ENCODE results near the gene ZNF638. TPM values are rescaled to one million over a fixed set of nuclear protein-coding genes. Genes with fewer than 3 reads are reported as not detected.
"Not testable (repeated sequence)": the region's sequence is repeated elsewhere in the genome, so short reads cannot be mapped to it uniquely, and the experiment has no call there.

Gene ZNF638
- total RNA-seq, 1 donor from 2014 or later: 91.7 TPM

DNA sequence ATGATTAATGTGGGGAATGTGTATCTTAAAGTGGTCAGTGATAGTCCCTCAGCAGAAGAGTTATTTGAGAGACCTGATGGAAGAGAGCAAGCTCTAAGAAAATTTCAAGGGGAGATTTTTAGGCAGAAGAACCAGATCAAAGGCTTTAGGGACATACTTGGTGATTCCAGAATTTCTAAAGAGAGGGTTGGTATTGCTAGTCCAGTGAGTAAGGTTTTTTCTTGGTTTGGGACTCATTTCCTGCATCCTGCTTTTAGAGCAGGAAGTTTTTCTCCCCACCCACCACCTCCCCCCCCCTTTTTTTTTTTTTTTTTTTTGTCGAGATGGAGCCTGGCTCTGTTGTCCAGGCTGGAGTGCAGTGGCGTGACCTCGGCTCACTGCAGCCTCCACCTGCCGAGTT, 79.1 kb downstream of the ZNF638 start:
- Histone ChIP-seq H2AFZ (ENCODE audit: low read depth, low read length) (no peak overlapping the region), H3K27ac (ENCODE audit: low read depth, low read length) (no peak overlapping the region), H3K9ac (ENCODE audit: low read length) (no peak overlapping the region), H3K36me3 (ENCODE audit: insufficient read depth, low read length) (peaks cover 34% of the 10 kb centered on the region), H3K9me3 (ENCODE audit: insufficient read depth, low read depth, low read length) (no peaks in the 10 kb centered on the region), H4K20me1 (ENCODE audit: insufficient read depth, low read length) (no peaks in the 10 kb centered on the region), H3K79me2 (ENCODE audit: insufficient read depth, low read length) (no peaks in the 10 kb centered on the region), H3K27me3 (ENCODE audit: insufficient read depth, low read length) (no peaks in the 10 kb centered on the region), H3K4me3 (ENCODE audit: insufficient read depth, low read depth, low read length) (no peak overlapping the region), H3K4me1 (ENCODE audit: insufficient read depth, low read length) (no peaks in the 10 kb centered on the region), H3K4me2 (ENCODE audit: low read length) (no peak overlapping the region)
- H3K4me1 Mint-ChIP-seq (ENCODE audit: low read depth, unreplicated experiment): peaks cover 3% of the 10 kb centered on the region
- no peak overlapping the region for H3K4me3 Mint-ChIP-seq (ENCODE audit: unreplicated experiment)
- TF ChIP-seq, protein P1, sequence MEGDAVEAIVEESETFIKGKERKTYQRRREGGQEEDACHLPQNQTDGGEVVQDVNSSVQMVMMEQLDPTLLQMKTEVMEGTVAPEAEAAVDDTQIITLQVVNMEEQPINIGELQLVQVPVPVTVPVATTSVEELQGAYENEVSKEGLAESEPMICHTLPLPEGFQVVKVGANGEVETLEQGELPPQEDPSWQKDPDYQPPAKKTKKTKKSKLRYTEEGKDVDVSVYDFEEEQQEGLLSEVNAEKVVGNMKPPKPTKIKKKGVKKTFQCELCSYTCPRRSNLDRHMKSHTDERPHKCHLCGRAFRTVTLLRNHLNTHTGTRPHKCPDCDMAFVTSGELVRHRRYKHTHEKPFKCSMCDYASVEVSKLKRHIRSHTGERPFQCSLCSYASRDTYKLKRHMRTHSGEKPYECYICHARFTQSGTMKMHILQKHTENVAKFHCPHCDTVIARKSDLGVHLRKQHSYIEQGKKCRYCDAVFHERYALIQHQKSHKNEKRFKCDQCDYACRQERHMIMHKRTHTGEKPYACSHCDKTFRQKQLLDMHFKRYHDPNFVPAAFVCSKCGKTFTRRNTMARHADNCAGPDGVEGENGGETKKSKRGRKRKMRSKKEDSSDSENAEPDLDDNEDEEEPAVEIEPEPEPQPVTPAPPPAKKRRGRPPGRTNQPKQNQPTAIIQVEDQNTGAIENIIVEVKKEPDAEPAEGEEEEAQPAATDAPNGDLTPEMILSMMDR (IDR thresholded peaks at IDR 0.05; ENCODE audit: insufficient read depth, low read depth, low read length): no peak
- TF ChIP-seq EZH2 (IDR thresholded peaks at IDR 0.05; ENCODE audit: insufficient read depth, low read length): no peak
- DNase-seq (ENCODE audit: low read depth) (no peak), FAIRE-seq (no peak)
- no peaks in the 10 kb centered on the region for H3K27me3 Mint-ChIP-seq (ENCODE audit: low read depth, unreplicated experiment)
- H3K36me3 Mint-ChIP-seq (ENCODE audit: low read depth, unreplicated experiment): peaks cover 7% of the 10 kb centered on the region
- H3K9me3 Mint-ChIP-seq (ENCODE audit: unreplicated experiment): no peaks in the 10 kb centered on the region
- no peak overlapping the region for H3K27ac Mint-ChIP-seq (ENCODE audit: unreplicated experiment)

DNA sequence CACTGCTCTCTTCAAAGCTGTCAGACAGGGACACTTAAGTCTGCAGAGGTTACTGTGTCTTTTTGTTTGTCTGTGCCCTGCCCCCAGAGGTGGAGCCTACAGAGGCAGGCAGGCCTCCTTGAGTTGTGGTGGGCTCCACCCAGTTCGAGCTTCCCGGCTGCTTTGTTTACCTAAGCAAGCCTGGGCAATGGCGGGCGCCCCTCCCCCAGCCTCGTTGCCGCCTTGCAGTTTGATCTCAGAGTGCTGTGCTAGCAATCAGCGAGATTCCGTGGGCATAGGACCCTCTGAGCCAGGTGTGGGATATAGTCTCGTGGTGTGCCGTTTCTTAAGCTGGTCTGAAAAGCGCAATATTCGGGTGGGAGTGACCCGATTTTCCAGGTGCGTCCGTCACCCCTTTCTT, 85.3 kb downstream of the ZNF638 start:
- H3K4me1 Mint-ChIP-seq (ENCODE audit: low read depth, unreplicated experiment); H3K79me2 ChIP-seq (ENCODE audit: insufficient read depth, low read length); H3K4me2 ChIP-seq (ENCODE audit: low read length); H2AFZ ChIP-seq (ENCODE audit: low read depth, low read length); H3K9me3 ChIP-seq (ENCODE audit: insufficient read depth, low read depth, low read length); H3K27ac ChIP-seq (ENCODE audit: low read depth, low read length); DNase-seq (ENCODE audit: low read depth); H4K20me1 ChIP-seq (ENCODE audit: insufficient read depth, low read length); H3K4me1 ChIP-seq (ENCODE audit: insufficient read depth, low read length); FAIRE-seq; H3K36me3 ChIP-seq (ENCODE audit: insufficient read depth, low read length); H3K27me3 Mint-ChIP-seq (ENCODE audit: low read depth, unreplicated experiment); H3K9me3 Mint-ChIP-seq (ENCODE audit: unreplicated experiment); H3K27me3 ChIP-seq (ENCODE audit: insufficient read depth, low read length); H3K36me3 Mint-ChIP-seq (ENCODE audit: low read depth, unreplicated experiment); H3K9ac ChIP-seq (ENCODE audit: low read length): not testable (repeated sequence)
- H3K4me3 Mint-ChIP-seq (ENCODE audit: unreplicated experiment): peak overlapping the region; percentile 89
- H3K27ac Mint-ChIP-seq (ENCODE audit: unreplicated experiment): peak overlapping the region; percentile 89
- H3K4me3 ChIP-seq (ENCODE audit: insufficient read depth, low read depth, low read length): peak overlapping the region; percentile 44

DNA sequence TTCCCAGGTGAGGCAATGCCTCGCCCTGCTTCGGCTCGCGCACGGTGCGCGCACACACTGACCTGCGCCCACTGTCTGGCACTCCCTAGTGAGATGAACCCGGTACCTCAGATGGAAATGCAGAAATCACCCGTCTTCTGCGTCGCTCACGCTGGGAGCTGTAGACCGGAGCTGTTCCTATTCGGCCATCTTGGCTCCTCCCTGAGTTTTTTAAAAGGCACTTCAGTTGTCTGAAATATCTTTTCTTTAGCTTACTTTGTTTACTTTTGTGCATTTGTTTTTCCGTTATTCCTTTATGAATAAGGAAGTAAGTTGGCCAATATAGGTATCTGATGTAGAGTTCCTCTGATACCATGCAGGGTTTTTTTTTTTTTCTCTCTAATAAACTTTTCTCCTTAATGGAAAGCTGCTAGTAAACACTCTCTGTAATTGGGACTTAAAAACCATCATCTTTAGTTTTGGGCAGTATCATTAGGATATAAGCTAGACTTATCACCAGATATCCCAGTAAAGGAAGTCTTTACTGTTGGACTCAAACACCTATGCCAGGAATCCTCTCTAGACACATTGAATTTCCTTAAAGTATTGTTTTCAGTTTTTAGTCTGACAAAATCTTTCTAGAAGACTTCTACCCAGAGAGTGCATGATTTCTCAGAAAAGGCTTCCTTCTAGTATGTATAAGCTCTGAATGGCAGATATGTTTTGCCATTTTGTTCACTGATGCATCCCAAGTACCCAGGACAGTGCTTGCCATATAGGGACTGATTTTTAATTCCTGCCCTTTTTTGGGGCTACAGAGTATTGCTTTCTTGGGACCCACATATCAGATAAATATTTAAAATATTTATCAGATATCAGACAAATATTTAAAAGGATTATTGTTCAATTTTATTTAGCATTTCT, 86.0 kb downstream of the ZNF638 start:
- DNase-seq (ENCODE audit: low read depth) (no peak), FAIRE-seq (no peak)
- Histone ChIP-seq H3K4me2 (ENCODE audit: low read length) (peak overlapping the region; percentile 77), H3K9me3 (ENCODE audit: insufficient read depth, low read depth, low read length) (no peaks in the 10 kb centered on the region), H3K79me2 (ENCODE audit: insufficient read depth, low read length) (no peaks in the 10 kb centered on the region), H3K9ac (ENCODE audit: low read length) (peak overlapping the region; percentile 58), H3K36me3 (ENCODE audit: insufficient read depth, low read length) (peaks cover 3% of the 10 kb centered on the region), H3K4me3 (ENCODE audit: insufficient read depth, low read depth, low read length) (peak overlapping the region; percentile 44), H3K27me3 (ENCODE audit: insufficient read depth, low read length) (no peaks in the 10 kb centered on the region), H2AFZ (ENCODE audit: low read depth, low read length) (no peak overlapping the region), H4K20me1 (ENCODE audit: insufficient read depth, low read length) (no peaks in the 10 kb centered on the region), H3K27ac (ENCODE audit: low read depth, low read length) (no peak overlapping the region), H3K4me1 (ENCODE audit: insufficient read depth, low read length) (no peaks in the 10 kb centered on the region)
- Mint-ChIP-seq H3K4me3 (ENCODE audit: unreplicated experiment) (peak overlapping the region; percentile 89), H3K36me3 (ENCODE audit: low read depth, unreplicated experiment) (no peaks in the 10 kb centered on the region), H3K4me1 (ENCODE audit: low read depth, unreplicated experiment) (peaks cover 8% of the 10 kb centered on the region), H3K9me3 (ENCODE audit: unreplicated experiment) (no peaks in the 10 kb centered on the region), H3K27me3 (ENCODE audit: low read depth, unreplicated experiment) (no peaks in the 10 kb centered on the region), H3K27ac (ENCODE audit: unreplicated experiment) (peak overlapping the region; percentile 89)
- TF ChIP-seq EZH2 (IDR thresholded peaks at IDR 0.05; ENCODE audit: insufficient read depth, low read length): no peak
- TF ChIP-seq, protein P1 (IDR thresholded peaks at IDR 0.05; ENCODE audit: insufficient read depth, low read depth, low read length): no peak
